Measurements from ENCODE around the gene TSPAN4. TPM values are rescaled to one million over a fixed set of nuclear protein-coding genes. Genes with fewer than 3 reads are reported as not detected.

TSPAN4 gene
- polyA plus RNA-seq, 3 donors = 58.3 to 81.2 (median 78.9) TPM

DNA sequence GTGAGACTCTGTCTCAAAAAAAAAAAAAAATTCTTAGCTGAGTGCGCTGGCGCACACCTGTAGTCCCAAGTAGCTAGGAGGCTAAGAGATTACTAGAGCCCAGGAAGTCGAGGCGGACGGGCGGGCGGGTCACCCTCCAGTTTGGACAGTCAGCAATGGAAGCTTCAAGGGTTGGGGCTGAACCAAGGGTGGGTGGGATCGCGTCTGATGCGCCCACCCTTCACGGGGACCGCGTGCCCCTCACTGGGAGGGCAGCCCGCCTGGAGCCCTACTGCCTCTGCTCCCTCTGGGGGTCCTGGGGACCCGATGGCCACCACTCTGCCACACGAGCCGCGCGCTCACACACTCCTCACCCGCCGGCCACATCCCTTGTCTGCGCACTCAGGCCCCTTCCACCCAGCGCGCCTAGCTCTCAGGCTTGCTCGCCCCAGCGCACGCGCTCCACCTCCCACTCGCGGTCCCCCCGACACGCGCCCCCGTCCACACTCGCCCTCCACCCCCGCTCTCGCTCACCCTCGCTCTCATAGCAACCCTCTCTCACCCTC is 67.5 kb downstream of the TSPAN4 start:
- DNase-seq (ENCODE audit: extremely low read depth in 1 of 11, low read depth in 9 of 11, low spot score in 4 of 11) = no peak

DNA sequence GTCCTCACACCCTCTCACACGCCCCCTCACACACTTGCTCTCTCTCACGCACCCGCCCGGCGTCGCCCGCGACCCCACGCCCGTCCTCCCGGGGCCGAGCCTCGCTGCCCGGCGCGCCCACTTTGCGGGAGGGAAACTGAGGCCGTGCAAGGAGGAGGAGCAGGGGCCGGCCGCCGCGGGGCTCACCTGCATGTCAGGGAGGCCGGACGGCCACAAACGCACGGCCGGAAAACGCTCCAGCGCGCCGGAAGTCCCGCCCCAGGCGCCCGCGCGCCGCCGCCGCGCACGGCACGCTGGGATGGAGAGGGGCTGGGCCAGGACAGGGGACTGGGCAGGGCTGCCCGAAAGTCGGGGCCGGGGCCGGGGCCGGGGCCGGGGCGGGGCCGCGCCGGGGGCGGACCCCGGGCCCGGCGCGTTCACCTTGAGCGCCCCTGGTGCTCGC is 68.0 kb downstream of the TSPAN4 start, which contains the start of gene CHID1:
CHID1 (minus strand) TSS at position 222 of the 442 bp plus-strand sequence. CDS start 5,994 bp downstream, outside the sequence.
- peak in 9 of 11 donors; percentile 56 to 88 (median 80) for DNase-seq (ENCODE audit: extremely low read depth in 1 of 11, low read depth in 9 of 11, low spot score in 4 of 11)

DNA sequence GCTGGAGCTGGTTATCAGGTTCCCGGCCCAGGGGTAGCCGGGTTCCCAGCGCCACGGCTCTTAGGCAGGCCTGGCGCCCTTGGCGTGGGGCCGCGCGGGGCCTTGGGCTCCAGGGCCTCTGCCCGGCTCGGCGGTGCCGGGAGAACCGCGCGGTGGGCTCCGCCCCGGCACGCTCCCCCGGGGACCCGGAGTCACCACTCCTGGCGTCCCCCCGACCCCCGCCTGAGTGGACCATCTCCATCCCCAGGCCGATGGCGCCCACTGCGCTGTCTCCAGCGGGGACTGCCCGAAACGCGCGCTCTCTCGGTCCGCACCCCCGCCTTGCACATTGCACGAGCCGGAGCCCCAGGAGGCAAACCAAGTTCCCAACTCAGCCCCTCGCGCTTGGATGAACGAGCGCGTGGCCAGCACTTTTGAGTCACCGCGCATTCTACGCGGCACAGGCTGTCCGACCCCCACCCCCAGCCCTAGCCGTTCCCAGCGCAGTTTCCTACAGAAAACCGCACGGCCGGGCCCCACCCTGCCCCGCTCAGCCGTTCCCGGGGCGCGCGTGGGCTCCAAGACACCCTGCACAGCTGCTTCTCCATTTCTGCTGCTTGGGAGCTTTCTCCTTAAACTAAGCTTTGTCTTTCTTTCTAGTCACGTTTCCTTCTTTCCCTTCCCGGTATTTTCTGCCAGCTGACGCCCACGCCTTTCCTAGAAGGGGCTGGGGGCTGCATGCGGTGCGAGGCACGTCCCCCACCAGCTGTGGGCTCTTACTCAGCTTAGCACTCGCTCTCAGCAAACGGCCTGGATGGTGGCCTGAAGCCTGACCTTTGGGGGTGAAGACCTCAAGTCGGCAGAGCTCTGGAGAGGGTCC is 68.6 kb downstream of the TSPAN4 start:
- DNase-seq (ENCODE audit: extremely low read depth in 1 of 11, low read depth in 9 of 11, low spot score in 4 of 11) = no peak

DNA sequence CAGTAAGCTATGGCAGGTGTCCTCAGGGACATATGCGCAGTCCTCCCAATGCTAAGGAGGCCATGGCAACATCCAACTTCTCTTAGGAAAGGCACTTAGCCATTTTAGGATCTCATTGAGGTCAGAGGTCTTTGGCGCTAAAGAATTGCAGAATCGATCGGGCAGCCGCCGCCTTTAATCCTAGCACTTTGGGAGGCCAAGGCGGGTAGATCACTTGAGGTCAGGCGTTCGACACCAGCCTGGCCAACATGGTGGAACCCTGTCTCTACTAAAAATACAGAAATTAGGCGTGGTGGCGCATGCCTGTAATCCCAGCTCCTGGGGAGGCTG is 69.2 kb downstream of the TSPAN4 start:
- DNase-seq (ENCODE audit: extremely low read depth in 1 of 11, low read depth in 9 of 11, low spot score in 4 of 11) = no peak

DNA sequence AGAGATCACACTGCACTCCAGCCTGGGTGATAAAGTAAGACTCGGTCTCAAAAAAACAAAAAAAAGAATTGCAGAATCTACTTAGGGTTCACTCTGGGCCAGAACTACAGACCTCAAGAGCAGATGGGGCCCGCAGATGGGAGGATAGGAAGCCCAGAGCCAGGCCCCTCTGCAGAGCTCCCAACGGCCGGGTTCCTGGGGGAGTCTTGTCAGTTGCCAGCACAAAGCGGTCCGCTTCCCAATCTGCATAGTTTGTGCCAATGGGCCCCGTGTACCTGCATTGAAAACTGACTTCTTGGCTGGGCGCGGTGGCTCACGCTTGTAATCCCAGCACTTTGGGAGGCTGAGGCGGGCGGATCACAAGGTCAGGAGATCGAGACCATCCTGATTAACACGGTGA is 69.6 kb downstream of the TSPAN4 start:
- no peak for DNase-seq (ENCODE audit: extremely low read depth in 1 of 11, low read depth in 9 of 11, low spot score in 4 of 11)

- DNase-seq (ENCODE audit: extremely low read depth in 1 of 11, low read depth in 9 of 11, low spot score in 4 of 11) = no peak
These were observed 70.4 kb downstream of the TSPAN4 start for GRCh38 chr11:913043-913442.

DNA sequence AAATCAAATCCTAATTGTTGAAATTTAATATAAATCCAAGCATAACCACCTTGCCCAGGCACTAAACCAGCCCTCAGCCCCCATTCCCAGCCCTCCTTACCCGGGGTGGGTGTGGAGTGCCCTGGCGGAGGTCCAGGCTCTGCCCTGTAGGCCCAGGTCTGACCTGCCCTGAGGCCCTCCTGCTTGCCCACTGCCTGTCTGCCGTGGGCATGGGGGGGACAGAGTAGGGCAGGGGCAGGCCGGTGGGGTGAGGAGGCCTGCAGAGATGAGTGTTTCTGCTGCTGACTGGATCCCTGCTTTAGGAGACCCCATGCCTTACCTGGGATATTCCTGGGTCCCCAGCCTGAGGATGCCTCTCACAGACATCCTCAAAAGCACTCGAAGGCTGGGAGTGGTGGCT is 71.6 kb downstream of the TSPAN4 start:
- no peak for DNase-seq (ENCODE audit: extremely low read depth in 1 of 11, low read depth in 9 of 11, low spot score in 4 of 11)

GRCh38 chr11:914747-915501 is 72.3 kb downstream of the TSPAN4 start:
- DNase-seq (ENCODE audit: extremely low read depth in 1 of 11, low read depth in 9 of 11, low spot score in 4 of 11) = no peak

Other genes starting within 250 kb of the TSPAN4 start
- gene IRF7, start 226.9 kb upstream of the TSPAN4 start, polyA plus RNA-seq (ENCODE audit: insufficient read length in 3 of 3) = 10 to 100 TPM in 2 of 3 donors, 1 to 10 TPM in 1; 6.4 to 12.8 (median 10.1) TPM
- 10 to 100 TPM; 40.3 to 65.3 (median 40.7) TPM for gene CDHR5, start 217.9 kb upstream of the TSPAN4 start, polyA plus RNA-seq (ENCODE audit: insufficient read length in 3 of 3)
- 1 to 10 TPM in 2 of 3 donors, under 1 TPM in 1; 0.93 to 2.8 (median 2.0) TPM for gene SCT, start 215.7 kb upstream of the TSPAN4 start, polyA plus RNA-seq (ENCODE audit: insufficient read length in 3 of 3)
- 1 to 10 TPM; 2.0 to 7.5 (median 4.0) TPM for gene DRD4, start 205.6 kb upstream of the TSPAN4 start, polyA plus RNA-seq (ENCODE audit: insufficient read length in 3 of 3)
- 10 to 100 TPM; 44.0 to 58.7 (median 57.1) TPM for gene DEAF1, start 147.6 kb upstream of the TSPAN4 start, polyA plus RNA-seq (ENCODE audit: insufficient read length in 3 of 3)
- 10 to 100 TPM; 40.4 to 66.1 (median 43.3) TPM for gene TMEM80, start 147.0 kb upstream of the TSPAN4 start, polyA plus RNA-seq (ENCODE audit: insufficient read length in 3 of 3)
- gene EPS8L2, start 136.6 kb upstream of the TSPAN4 start, polyA plus RNA-seq (ENCODE audit: insufficient read length in 3 of 3) = 100 to 1,000 TPM; 103 to 181 (median 129) TPM
- gene TALDO1, start 95.4 kb upstream of the TSPAN4 start, polyA plus RNA-seq (ENCODE audit: insufficient read length in 3 of 3) = 100 to 1,000 TPM; 115 to 135 (median 130) TPM
- 100 to 1,000 TPM in 1 of 3 donors, 10 to 100 TPM in 2; 53.7 to 103 (median 88.2) TPM for gene GATD1, start 65.4 kb upstream of the TSPAN4 start, polyA plus RNA-seq (ENCODE audit: insufficient read length in 3 of 3)
- gene CEND1, start 52.8 kb upstream of the TSPAN4 start, polyA plus RNA-seq (ENCODE audit: insufficient read length in 3 of 3) = under 1 TPM; 0.37 to 0.70 (median 0.67) TPM
- gene SLC25A22, start 44.6 kb upstream of the TSPAN4 start, polyA plus RNA-seq (ENCODE audit: insufficient read length in 3 of 3) = 10 to 100 TPM; 12.2 to 21.7 (median 18.9) TPM
- 10 to 100 TPM in 1 of 3 donors, 1 to 10 TPM in 2; 6.3 to 13.4 (median 9.6) TPM for gene PIDD1, start 37.6 kb upstream of the TSPAN4 start, polyA plus RNA-seq (ENCODE audit: insufficient read length in 3 of 3)
- 1,000 to 10,000 TPM in 2 of 3 donors, 100 to 1,000 TPM in 1; 848 to 1,190 (median 1,139) TPM for gene RPLP2, start 32.9 kb upstream of the TSPAN4 start, polyA plus RNA-seq (ENCODE audit: insufficient read length in 3 of 3)
- 10 to 100 TPM; 42.6 to 85.5 (median 65.5) TPM for gene PNPLA2, start 23.9 kb upstream of the TSPAN4 start, polyA plus RNA-seq (ENCODE audit: insufficient read length in 3 of 3)
- gene CRACR2B, start 14.9 kb upstream of the TSPAN4 start, polyA plus RNA-seq (ENCODE audit: insufficient read length in 3 of 3) = 10 to 100 TPM; 10.3 to 19.4 (median 16.2) TPM
- gene CD151, start 9.9 kb upstream of the TSPAN4 start, polyA plus RNA-seq (ENCODE audit: insufficient read length in 3 of 3) = 100 to 1,000 TPM; 140 to 214 (median 206) TPM
- 100 to 1,000 TPM in 2 of 3 donors, 10 to 100 TPM in 1; 85.4 to 128 (median 123) TPM for gene POLR2L, start 323 bp upstream of the TSPAN4 start, polyA plus RNA-seq (ENCODE audit: insufficient read length in 3 of 3)
- 100 to 1,000 TPM in 2 of 3 donors, 10 to 100 TPM in 1; 100.0 to 125 (median 113) TPM for gene CHID1, start 68.0 kb downstream of the TSPAN4 start, polyA plus RNA-seq (ENCODE audit: insufficient read length in 3 of 3)
- 100 to 1,000 TPM; 105 to 133 (median 108) TPM for gene AP2A2, start 83.0 kb downstream of the TSPAN4 start, polyA plus RNA-seq (ENCODE audit: insufficient read length in 3 of 3)
- 10 to 100 TPM; 14.8 to 31.8 (median 17.0) TPM for gene MUC6, start 193.9 kb downstream of the TSPAN4 start, polyA plus RNA-seq (ENCODE audit: insufficient read length in 3 of 3)
- under 1 TPM; 0.03 to 0.45 (median 0.03) TPM for gene MUC2, start 232.0 kb downstream of the TSPAN4 start, polyA plus RNA-seq (ENCODE audit: insufficient read length in 3 of 3)